PC-9 (cell line): ENCODE results near the gene ECM2. TPM values are rescaled to one million over a fixed set of nuclear protein-coding genes. Genes with fewer than 3 reads are reported as not detected.

Source experiments
- BruUV-seq: library from RNA; stranded (reverse); fragments of 400-500 nt; replicated peaks from 2 replicates; lab custom pipeline; 2021; lab: Mats Ljungman, UMichigan
- CTCF ChIA-PET: fragments of 300-600 bp; sonication (Branson Sonifier 250); formaldehyde crosslinking; loops from one replicate; lab custom pipeline; 2022; ENCODE audit warnings: antibody characterized with exemption; lab: Charles Lee
- POLR2A ChIA-PET: fragments of 300-600 bp; sonication (Branson Sonifier 250); formaldehyde crosslinking; loops from one replicate; lab custom pipeline; 2022; ENCODE audit warnings: antibody characterized with exemption; ENCODE audit not compliant: unreplicated experiment; lab: Charles Lee
- DNase-seq, 2 experiments: peaks; one replicate each; pipeline versions ENCODE4 v3.0.0 to v3.0.0-alpha.2; 2015 to 2022; ENCODE audit warnings: mixed read lengths in 1 of 2
- H2AFZ ChIP-seq: fragments of 200-600 bp; sonication (generic); 2 replicates; pipeline ENCODE4 v1.8.1; 2017; ENCODE audit warnings: antibody characterized with exemption
- H3F3A ChIP-seq: fragments of 200-600 bp; sonication (generic); 2 replicates; pipeline ENCODE4 v1.8.1; 2017; ENCODE audit warnings: antibody characterized with exemption, mild to moderate bottlenecking, low read depth; ENCODE audit not compliant: insufficient read depth
- H3K27ac ChIP-seq: fragments of 200-600 bp; sonication (generic); 2 replicates; pipeline ENCODE4 v1.6.1; 2016; ENCODE audit warnings: mixed run types
- H3K27me3 ChIP-seq: fragments of 200-600 bp; sonication (generic); 2 replicates; pipeline ENCODE4 v1.6.1; 2016; ENCODE audit warnings: low read depth, mixed run types; ENCODE audit not compliant: insufficient read depth
- H3K36me3 ChIP-seq: fragments of 200-600 bp; sonication (generic); 2 replicates; pipeline ENCODE4 v1.6.1; 2016; ENCODE audit warnings: low read depth, mixed run types
- H3K4me1 ChIP-seq: fragments of 200-600 bp; sonication (generic); replicated peaks from 2 replicates; pipeline ENCODE4 v1.6.1; 2016; ENCODE audit warnings: mixed run types; ENCODE audit not compliant: insufficient read depth
- H3K4me2 ChIP-seq: fragments of 200-600 bp; sonication (generic); 2 replicates; pipeline ENCODE4 v1.6.1; 2017; ENCODE audit warnings: mixed run types
- H3K4me3 ChIP-seq: fragments of 200-600 bp; sonication (generic); 2 replicates; pipeline ENCODE4 v1.6.1; 2016; ENCODE audit warnings: mixed run types
- H3K79me2 ChIP-seq: fragments of 200-600 bp; sonication (generic); 2 replicates; pipeline ENCODE4 v1.6.1; 2017; ENCODE audit warnings: low read depth, mixed run types
- H3K9me2 ChIP-seq: fragments of 200-600 bp; sonication (generic); 2 replicates; pipeline ENCODE4 v1.8.1; 2017; ENCODE audit warnings: mild to moderate bottlenecking; ENCODE audit not compliant: insufficient read depth
- H3K9me3 ChIP-seq: fragments of 200-600 bp; sonication (generic); 2 replicates; pipeline ENCODE4 v1.8.1; 2016; ENCODE audit warnings: low read depth; ENCODE audit not compliant: insufficient read depth
- H4K20me1 ChIP-seq: fragments of 200-600 bp; sonication (generic); 2 replicates; pipeline ENCODE4 v1.8.1; 2017; ENCODE audit not compliant: insufficient read depth
- CTCF ChIP-seq: fragments of 200-600 bp; sonication (generic); conservative IDR thresholded peaks from 2 replicates; pipeline ENCODE4 v1.6.1; 2017; ENCODE audit warnings: mixed run types, antibody characterized with exemption, mild to moderate bottlenecking, moderate library complexity
- EZH2 ChIP-seq: fragments of 200-600 bp; sonication (generic); IDR thresholded peaks from 2 replicates; pipeline ENCODE4 v1.8.0; 2017; ENCODE audit warnings: antibody characterized with exemption, low read depth
- intact Hi-C: fragments of 100-400 bp; cut with micrococcal nuclease; formaldehyde crosslinking; loops from one replicate; pipeline ENCODE4 v1.10.0; 2022; ENCODE audit not compliant: unreplicated experiment
- total RNA-seq: library from RNA; stranded (reverse); gene quantifications from 2 replicates; pipeline ENCODE4 v1.2.3, GENCODE V29; 2021

The ECM2 gene
- total RNA-seq, 1 experiment from 2014 or later = 3.1 TPM

GRCh38 chr9:92506184-92506857 lies 29.5 kb downstream of the ECM2 start:
- TF ChIP-seq EZH2 (no peak), CTCF (no peak)
- Histone ChIP-seq H3K4me1 (peaks cover 39% of the 10 kb centered on the region), H3K4me2 (peak overlapping the region; percentile 89), H4K20me1 (no peaks in the 10 kb centered on the region), H3K4me3 (peak overlapping the region; percentile 64), H3K27me3 (no peaks in the 10 kb centered on the region), H3K27ac (peak overlapping the region; percentile 99), H3K9me3 (no peaks in the 10 kb centered on the region), H2AFZ (peak overlapping the region; percentile 73), H3F3A (peaks cover 27% of the 10 kb centered on the region), H3K36me3 (no peaks in the 10 kb centered on the region), H3K9me2 (no peaks in the 10 kb centered on the region), H3K79me2 (no peaks in the 10 kb centered on the region)
- peak; percentile 70 to 88 for DNase-seq
- CTCF ChIA-PET = interaction anchor here (0.7 kb wide), 1 partner anchor 215 kb away, joined by 3 read pairs; no protein-coding TSS in a partner anchor
- intact Hi-C loops = loop anchor here (2.0 kb wide), 2 partner anchors 26 to 178 kb away; no protein-coding TSS in a partner anchor
- BruUV-seq = TSS peak; percentile 89
- POLR2A ChIA-PET = interaction anchor here (0.6 to 0.7 kb wide), 3 partner anchors 24 to 178 kb away, joined by 3 to 5 read pairs (median 3); partner anchors contain the start of gene ASPN

- ChIA-PET POLR2A (interaction anchor here (0.6 kb wide), 1 partner anchor 70 kb away, joined by 7 read pairs; no protein-coding TSS in a partner anchor), CTCF (no interaction called here)
- Histone ChIP-seq H3K27ac (peak overlapping the region; percentile 99), H3K9me3 (no peaks in the 10 kb centered on the region), H2AFZ (no peak overlapping the region), H3K4me3 (peak overlapping the region; percentile 64), H3K9me2 (no peaks in the 10 kb centered on the region), H3F3A (peaks cover 27% of the 10 kb centered on the region), H3K4me1 (peaks cover 39% of the 10 kb centered on the region), H4K20me1 (no peaks in the 10 kb centered on the region), H3K79me2 (no peaks in the 10 kb centered on the region), H3K27me3 (no peaks in the 10 kb centered on the region), H3K4me2 (peak overlapping the region; percentile 89), H3K36me3 (no peaks in the 10 kb centered on the region)
- intact Hi-C loops = no loop called here
- no TSS peak for BruUV-seq
- TF ChIP-seq EZH2 (no peak), CTCF (no peak)
- DNase-seq = no peak
Observed at GRCh38 chr9:92504881-92505280, 30.9 kb downstream of the ECM2 start.

DNA sequence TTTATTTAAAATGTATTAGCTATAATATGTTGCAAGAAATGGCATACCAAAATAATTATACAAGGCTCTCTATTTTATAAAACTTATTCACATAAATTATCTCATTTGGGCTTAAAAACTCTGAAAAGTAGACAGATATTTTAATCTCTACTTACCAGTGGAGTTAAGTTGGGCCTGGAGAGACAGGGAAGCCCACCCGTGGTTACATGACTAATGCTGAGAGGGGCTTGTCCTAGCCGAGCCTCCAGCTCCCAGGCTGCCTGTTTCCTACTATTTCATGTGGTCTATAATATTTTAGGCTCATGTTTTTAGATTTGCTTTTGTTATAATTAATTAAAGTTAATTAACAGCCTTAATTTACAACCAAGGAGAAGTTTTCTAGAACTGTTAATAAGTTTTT lies 32.6 kb downstream of the ECM2 start:
- Histone ChIP-seq H4K20me1 (no peaks in the 10 kb centered on the region), H3K79me2 (no peaks in the 10 kb centered on the region), H3K4me3 (no peak overlapping the region), H3K27ac (no peak overlapping the region), H2AFZ (no peak overlapping the region), H3F3A (peaks cover 27% of the 10 kb centered on the region), H3K27me3 (no peaks in the 10 kb centered on the region), H3K36me3 (no peaks in the 10 kb centered on the region), H3K4me1 (peaks cover 39% of the 10 kb centered on the region), H3K9me2 (0 out of 2 replicates have a peak, but pooled peaks cover 4% of the 10 kb centered on the region), H3K9me3 (no peaks in the 10 kb centered on the region), H3K4me2 (no peak overlapping the region)
- TF ChIP-seq CTCF (no peak), EZH2 (no peak)
- CTCF ChIA-PET = no interaction called here
- intact Hi-C loops = no loop called here
- POLR2A ChIA-PET = no interaction called here
- no TSS peak for BruUV-seq
- DNase-seq = no peak
